Esophagus (tissue), 2 donors: ENCODE data around the gene PRKCB. TPM values are rescaled to one million over a fixed set of nuclear protein-coding genes. Genes with fewer than 3 reads are reported as not detected.

Source experiments
- H3K27ac ChIP-seq, 2 donors: one replicate each; pipeline ENCODE4 v1.5.1; 2013; ENCODE audit warnings: low read depth in 2 of 2, mild to moderate bottlenecking in 2 of 2, inconsistent platforms in 1 of 2, low read length in 1 of 2, moderate library complexity in 1 of 2
- H3K27me3 ChIP-seq, 2 donors: one replicate each; pipeline ENCODE4 v1.6.1; 2013; ENCODE audit warnings: low read length in 2 of 2, control low read depth in 1 of 2, mild to moderate bottlenecking in 1 of 2; ENCODE audit not compliant: insufficient read depth in 2 of 2, control insufficient read depth in 1 of 2
- H3K36me3 ChIP-seq, 2 donors: one replicate each; pipeline ENCODE4 v1.6.1; 2013; ENCODE audit warnings: low read length in 1 of 2; ENCODE audit not compliant: control insufficient read depth in 2 of 2, insufficient read depth in 2 of 2
- H3K4me1 ChIP-seq, 2 donors: one replicate each; pipeline ENCODE4 v1.6.1; 2013; ENCODE audit warnings: low read length in 1 of 2; ENCODE audit not compliant: control insufficient read depth in 2 of 2, insufficient read depth in 2 of 2
- H3K4me3 ChIP-seq, 2 donors: one replicate each; pipeline ENCODE4 v1.5.1; 2013; ENCODE audit warnings: low read length in 2 of 2, mild to moderate bottlenecking in 2 of 2, low read depth in 1 of 2, moderate library complexity in 1 of 2
- H3K9me3 ChIP-seq, 2 donors: one replicate each; pipeline ENCODE4 v1.6.1; 2013; ENCODE audit warnings: mild to moderate bottlenecking in 2 of 2, low read depth in 1 of 2, low read length in 1 of 2, moderate library complexity in 1 of 2; ENCODE audit not compliant: control insufficient read depth in 2 of 2, insufficient read depth in 1 of 2
- WGBS, 2 donors: extraction: QIAGEN DNeasy Blood & Tissue Kit; methylation state at CpG; one replicate each; pipeline ENCODE4 v1.1.7; 2013; 5-methylcytosine and 5-hydroxymethylcytosine counted together
- polyA plus RNA-seq, 2 donors: library from polyadenylated mRNA; stranded (reverse); fragments of 200-250 nt; gene quantifications; one replicate each; pipeline ENCODE4 v1.2.3, GENCODE V29; 2013
- donor health status: healthy with polysubstance abuse.
- donor health status: Bipolar disorder and iron deficiency.

The PRKCB gene
- polyA plus RNA-seq: under 1 TPM; 0.39 to 0.45 TPM

DNA sequence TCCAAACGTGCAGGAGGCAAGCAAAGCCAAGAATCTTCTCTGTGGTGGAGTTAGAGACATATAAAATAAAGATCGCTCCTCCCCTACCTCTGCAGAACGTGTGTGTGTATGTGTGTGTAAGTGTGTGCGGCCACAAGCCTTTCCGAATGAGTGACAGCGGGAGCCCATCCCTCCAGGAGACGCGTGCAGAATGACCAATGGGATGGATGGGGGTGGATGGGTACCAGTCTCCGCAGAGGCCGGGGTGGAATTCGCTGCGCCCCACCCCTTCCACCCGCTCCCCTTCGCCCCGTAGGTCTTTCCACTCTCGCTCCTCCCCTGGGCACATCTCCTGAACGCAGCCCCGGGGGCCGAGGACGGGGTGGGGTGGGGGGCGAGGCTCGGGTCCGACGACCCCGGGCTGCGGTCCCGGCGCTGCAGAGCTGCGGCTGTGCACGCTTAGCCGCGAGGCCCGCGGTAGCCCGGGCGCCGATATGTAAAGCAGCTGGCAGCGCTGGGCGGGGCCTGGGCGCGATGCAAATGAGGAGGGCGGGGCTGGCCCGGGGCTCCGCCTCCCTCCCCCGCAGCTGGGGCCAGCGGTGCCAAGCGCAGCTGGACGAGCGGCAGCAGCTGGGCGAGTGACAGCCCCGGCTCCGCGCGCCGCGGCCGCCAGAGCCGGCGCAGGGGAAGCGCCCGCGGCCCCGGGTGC is at the start of gene PRKCB:
Gene PRKCB (plus strand): TSS at position 594 of the 688 bp plus-strand sequence.
- H3K27ac ChIP-seq: no peak within 1 kb of the TSS
- no peaks in the 10 kb centered on the region for H3K36me3 ChIP-seq
- H3K9me3 ChIP-seq: no peaks in the 10 kb centered on the region
- H3K4me3 ChIP-seq: peak within 1 kb of the TSS; percentile 42 to 53
- WGBS, 2 donors: 2 to 3% methylated on average over 45 to 62 of the region's 63 CpGs
- H3K27me3 ChIP-seq: peaks cover 6% of the 10 kb centered on the region in 2 donors
- H3K4me1 ChIP-seq: no peaks in the 10 kb centered on the region

DNA sequence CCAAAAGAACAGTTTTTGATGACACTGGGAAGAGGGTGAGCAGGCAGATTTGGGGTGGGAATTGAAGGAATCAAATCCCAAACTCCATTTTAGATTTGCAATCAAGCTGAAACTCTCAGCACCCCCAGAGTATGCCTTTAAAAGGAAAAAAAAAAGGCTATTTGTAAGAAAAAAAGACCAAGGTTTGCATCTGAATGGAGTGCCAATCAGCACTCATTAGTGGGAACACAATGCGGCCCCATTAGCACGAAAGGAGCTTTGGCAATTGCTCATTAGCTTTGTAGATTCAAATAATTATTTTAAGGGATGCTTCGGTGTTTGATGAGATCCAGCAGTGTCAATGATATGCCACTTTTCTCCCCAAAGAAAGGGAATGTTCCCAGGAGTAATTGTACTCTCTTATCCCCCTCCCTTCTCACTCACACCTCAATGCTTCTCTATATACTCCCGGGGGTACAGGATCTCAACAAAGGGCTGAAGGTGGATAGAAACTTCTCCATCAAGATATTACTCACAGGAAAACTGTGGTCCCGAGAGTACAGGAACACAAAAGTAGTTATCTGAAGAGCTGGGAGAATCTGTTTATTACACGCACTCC is 48.7 kb upstream of the PRKCB start:
- Histone ChIP-seq H3K27ac (no peak overlapping the region), H3K36me3 (no peaks in the 10 kb centered on the region), H3K27me3 (no peaks in the 10 kb centered on the region), H3K9me3 (no peaks in the 10 kb centered on the region), H3K4me3 (no peak overlapping the region), H3K4me1 (no peaks in the 10 kb centered on the region)
- WGBS, 2 donors: 41 to 46% methylated on average over 6 of the region's 6 CpGs

DNA sequence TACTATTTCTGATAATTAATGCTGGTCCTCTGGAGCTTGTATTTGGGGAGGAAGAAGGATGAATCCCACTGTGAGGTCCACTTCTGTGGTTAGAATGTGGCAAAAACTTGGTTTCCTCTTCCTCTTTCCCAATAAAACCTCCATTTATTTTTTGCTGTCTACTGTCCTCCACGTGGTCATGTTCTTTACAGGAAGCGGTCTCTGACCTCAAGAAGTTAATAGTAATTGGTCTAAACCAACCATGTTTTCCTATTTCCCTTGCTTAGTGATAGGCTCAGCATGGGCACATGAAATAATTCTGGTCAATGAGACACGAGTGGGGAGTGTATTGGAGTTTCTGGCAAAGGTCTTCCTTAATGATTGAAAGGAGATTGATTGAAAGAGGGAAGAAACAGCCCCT is 47.1 kb upstream of the PRKCB start:
- WGBS, 2 donors: 59 to 61% methylated on average over 3 of the region's 3 CpGs
- no peaks in the 10 kb centered on the region for H3K27me3 ChIP-seq
- H3K4me1 ChIP-seq: no peaks in the 10 kb centered on the region

DNA sequence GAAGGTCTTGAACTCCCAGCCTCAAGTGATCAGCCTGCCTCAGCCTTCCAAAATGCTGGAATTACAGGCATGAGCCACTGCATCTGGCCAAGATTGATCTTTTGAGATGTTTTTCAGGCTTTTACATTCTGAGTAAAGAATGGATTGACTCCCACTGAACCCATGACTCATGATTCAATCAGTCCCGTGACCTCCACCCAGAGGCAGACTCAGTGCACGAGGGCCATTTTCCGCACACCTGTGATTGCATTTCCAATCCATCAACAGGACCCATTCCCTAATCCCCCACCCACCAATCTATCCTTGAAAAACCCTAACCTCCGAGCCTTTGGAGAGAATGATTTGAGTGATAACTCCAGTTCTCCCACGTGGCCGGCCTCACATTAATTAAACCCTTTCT is 40.4 kb upstream of the PRKCB start:
- Histone ChIP-seq H3K4me3 (no peak overlapping the region), H3K27ac (no peak overlapping the region), H3K36me3 (no peaks in the 10 kb centered on the region), H3K27me3 (no peaks in the 10 kb centered on the region), H3K4me1 (no peaks in the 10 kb centered on the region), H3K9me3 (no peaks in the 10 kb centered on the region)
- WGBS, 2 donors: 69 to 79% methylated on average over 6 of the region's 6 CpGs

More for the DNA sequence above, 47.1 kb upstream of the PRKCB start:
- no peak overlapping the region for H3K27ac ChIP-seq
- H3K36me3 ChIP-seq: no peaks in the 10 kb centered on the region
- no peak overlapping the region for H3K4me3 ChIP-seq
- H3K9me3 ChIP-seq: no peaks in the 10 kb centered on the region

DNA sequence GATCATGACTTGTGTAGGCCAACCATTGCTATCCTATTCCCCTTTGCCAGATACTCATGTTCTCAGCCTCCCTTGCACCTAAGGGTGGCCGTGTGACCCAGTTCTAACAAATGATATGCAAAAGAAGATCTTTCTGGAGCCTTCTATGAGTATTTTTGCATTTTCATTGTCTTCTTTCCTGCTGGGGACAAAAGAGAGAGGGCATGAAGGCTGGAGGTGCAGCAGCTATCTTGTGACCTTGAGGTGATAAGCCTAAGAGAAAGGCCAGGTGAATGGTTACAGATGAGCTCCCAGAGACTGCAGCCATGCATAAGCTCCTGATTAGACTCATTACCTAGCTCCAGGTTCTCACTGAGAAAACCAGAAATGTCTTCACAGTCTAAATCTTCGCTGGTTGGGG is 38.8 kb upstream of the PRKCB start:
- H3K9me3 ChIP-seq: no peaks in the 10 kb centered on the region
- no peaks in the 10 kb centered on the region for H3K27me3 ChIP-seq
- no peak overlapping the region for H3K4me3 ChIP-seq
- 79 to 85% methylated on average over 2 of the region's 2 CpGs for WGBS, 2 donors
- no peaks in the 10 kb centered on the region for H3K36me3 ChIP-seq
- no peak overlapping the region for H3K27ac ChIP-seq
- no peaks in the 10 kb centered on the region for H3K4me1 ChIP-seq

DNA sequence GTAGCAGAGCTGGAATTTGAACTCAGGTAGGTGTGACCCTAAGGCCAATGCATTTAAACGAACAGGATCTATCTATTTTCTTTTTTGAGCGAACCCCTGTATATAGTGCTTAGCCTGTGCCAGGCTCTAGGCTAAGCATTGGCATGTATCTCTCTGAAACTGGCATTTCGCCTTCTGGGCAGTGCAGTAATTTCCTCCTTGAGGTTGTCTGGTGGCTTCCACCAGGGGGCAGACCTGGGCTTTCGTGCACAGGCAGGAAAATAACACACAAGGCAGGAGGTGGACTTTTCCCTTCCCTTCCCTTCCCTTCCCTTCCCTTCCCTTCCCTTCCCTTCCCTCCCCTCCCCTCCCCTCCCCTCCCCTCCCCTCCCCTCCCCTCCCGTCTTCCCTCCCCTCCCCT is 34.4 kb upstream of the PRKCB start:
- Histone ChIP-seq H3K27ac (no peak overlapping the region), H3K4me1 (no peaks in the 10 kb centered on the region), H3K4me3 (no peak overlapping the region), H3K27me3 (no peaks in the 10 kb centered on the region), H3K36me3 (no peaks in the 10 kb centered on the region), H3K9me3 (no peaks in the 10 kb centered on the region)
- WGBS, 2 donors: 7 to 10% methylated on average over 4 of the region's 5 CpGs

DNA sequence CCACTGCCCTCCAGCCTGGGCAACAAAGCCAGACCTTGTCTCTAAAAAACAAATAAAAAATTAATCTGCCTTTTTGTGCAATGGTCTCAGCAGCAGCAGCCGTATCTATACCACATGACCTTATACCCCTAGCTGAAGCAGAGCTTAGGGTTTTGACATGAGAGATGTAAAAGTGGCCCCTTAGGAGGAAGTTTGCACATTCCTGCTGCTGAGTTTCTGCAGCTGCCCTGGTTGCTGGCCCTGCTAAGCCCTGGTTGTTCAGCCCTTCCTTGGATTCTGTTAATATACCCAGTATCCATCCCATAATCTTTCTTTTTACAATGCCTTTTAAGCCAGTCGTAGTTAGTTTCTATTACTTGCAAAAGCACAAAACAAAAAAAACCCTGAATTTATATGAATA is 33.0 kb upstream of the PRKCB start:
- no peaks in the 10 kb centered on the region for H3K36me3 ChIP-seq
- no peak overlapping the region for H3K27ac ChIP-seq
- no peaks in the 10 kb centered on the region for H3K27me3 ChIP-seq
- WGBS, 2 donors: 42 to 45% methylated on average over 2 of the region's 2 CpGs
- no peaks in the 10 kb centered on the region for H3K4me1 ChIP-seq
- H3K9me3 ChIP-seq: no peaks in the 10 kb centered on the region
- no peak overlapping the region for H3K4me3 ChIP-seq

DNA sequence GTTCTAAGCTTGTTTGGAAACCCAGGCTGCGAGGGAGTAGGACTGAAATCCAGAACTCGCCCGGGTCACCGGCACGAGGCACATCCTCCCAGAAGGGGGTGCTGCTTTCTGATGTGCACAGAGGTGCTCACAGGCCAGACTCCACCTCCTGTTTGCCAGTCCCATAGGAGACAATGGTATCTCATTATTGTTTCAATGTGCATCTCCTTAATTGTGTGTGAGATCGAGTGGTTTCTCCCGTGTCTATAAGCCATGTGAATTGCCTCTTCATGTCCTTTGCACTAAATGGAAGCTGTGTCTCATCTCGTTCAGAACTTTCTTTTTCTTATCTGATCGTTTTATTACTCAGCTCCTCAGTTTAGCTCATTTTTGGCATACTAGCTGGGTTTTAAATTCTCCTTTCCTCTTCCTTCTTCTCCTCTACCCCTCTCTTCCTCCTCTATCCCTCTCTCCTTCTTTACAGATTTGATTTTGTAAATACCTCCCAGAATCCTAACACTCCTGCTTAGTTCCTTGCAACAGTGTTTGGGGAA is 32.1 kb upstream of the PRKCB start:
- Histone ChIP-seq H3K27ac (no peak overlapping the region), H3K4me1 (no peaks in the 10 kb centered on the region), H3K36me3 (no peaks in the 10 kb centered on the region), H3K4me3 (no peak overlapping the region), H3K9me3 (no peaks in the 10 kb centered on the region), H3K27me3 (no peaks in the 10 kb centered on the region)
- WGBS, 2 donors: 5% methylated on average over 9 of the region's 9 CpGs

DNA sequence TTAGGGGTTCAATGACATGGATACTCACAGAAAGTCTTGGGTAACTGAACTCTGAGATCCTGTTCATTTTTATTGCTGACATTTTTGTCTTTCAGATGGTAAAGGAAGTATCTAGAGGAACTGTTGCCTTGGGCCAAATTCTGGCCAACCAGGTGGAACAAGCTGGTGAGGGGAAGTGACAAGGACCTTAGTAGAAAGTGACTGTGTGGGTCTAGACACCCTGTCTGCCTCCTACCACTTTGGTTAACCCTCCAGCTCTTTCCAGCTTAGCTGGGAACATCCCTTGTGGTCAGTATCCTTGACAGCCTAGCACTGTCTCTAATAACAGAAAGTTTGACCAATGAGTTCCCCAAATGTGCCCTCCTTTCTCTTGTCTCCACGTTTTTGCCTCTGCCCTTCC is 28.8 kb upstream of the PRKCB start:
- no peaks in the 10 kb centered on the region for H3K27me3 ChIP-seq
- no peaks in the 10 kb centered on the region for H3K4me1 ChIP-seq
- no peak overlapping the region for H3K4me3 ChIP-seq
- no peaks in the 10 kb centered on the region for H3K36me3 ChIP-seq
- WGBS, 2 donors: 35 to 40% methylated on average over 1 of the region's 1 CpG
- no peak overlapping the region for H3K27ac ChIP-seq
- no peaks in the 10 kb centered on the region for H3K9me3 ChIP-seq

DNA sequence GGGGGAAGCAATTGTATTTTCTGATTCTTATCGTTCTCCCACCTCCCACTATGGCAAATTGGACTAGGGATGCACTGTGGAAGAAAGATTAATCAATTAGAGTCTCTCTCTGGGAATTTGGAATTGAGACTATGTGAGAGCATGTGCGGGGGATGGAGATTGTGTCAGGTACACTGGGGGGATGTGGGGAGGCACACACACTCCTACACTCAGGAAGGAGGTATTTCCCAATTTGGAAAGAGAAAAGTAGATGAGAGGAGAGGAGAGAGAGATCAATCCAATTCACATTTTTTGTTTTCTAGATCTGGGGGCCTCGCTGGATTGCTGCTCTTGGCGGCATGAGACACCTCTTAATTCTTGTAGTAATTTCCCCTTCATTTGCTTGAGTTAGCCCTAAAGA is 14.3 kb upstream of the PRKCB start:
- WGBS, 2 donors: 78 to 90% methylated on average over 4 of the region's 4 CpGs
- H3K4me3 ChIP-seq: no peak overlapping the region
- H3K4me1 ChIP-seq: no peaks in the 10 kb centered on the region
- H3K27me3 ChIP-seq: no peaks in the 10 kb centered on the region
- no peaks in the 10 kb centered on the region for H3K9me3 ChIP-seq
- no peak overlapping the region for H3K27ac ChIP-seq
- no peaks in the 10 kb centered on the region for H3K36me3 ChIP-seq
